HCT116 (cell line): ENCODE data around the gene TNFSF13B.

Experiments
- EZH2 ChIP-seq: fragments of 200-600 bp; sonication (generic); IDR thresholded peaks from 2 replicates; pipeline ENCODE4 v1.6.1; 2017; ENCODE audit warnings: antibody characterized with exemption, mixed run types
- EZH2phosphoT487 ChIP-seq: fragments of 200-600 bp; IDR thresholded peaks from 2 replicates; pipeline ENCODE4 v1.6.1; 2018; ENCODE audit warnings: antibody characterized with exemption, borderline replicate concordance
- POLR2A ChIP-seq: IDR thresholded peaks from 2 replicates; pipeline ENCODE4 v1.7.0; 2011; ENCODE audit warnings: borderline replicate concordance; ENCODE audit not compliant: insufficient read depth, insufficient read length; ENCODE audit errors: extremely low read depth
- POLR2AphosphoS5 ChIP-seq: IDR thresholded peaks from 2 replicates; pipeline ENCODE4 v1.6.1; 2011; ENCODE audit warnings: mild to moderate bottlenecking, low read depth, low read length, moderate library complexity
- RAD21 ChIP-seq: IDR thresholded peaks from 2 replicates; pipeline ENCODE4 v1.6.1; 2012; ENCODE audit warnings: low read depth, mild to moderate bottlenecking
- SP1 ChIP-seq: IDR thresholded peaks from 2 replicates; pipeline ENCODE4 v1.6.1; 2012; ENCODE audit warnings: low read depth
- SRF ChIP-seq: IDR thresholded peaks from 2 replicates; pipeline ENCODE4 v1.6.1; 2012; ENCODE audit warnings: low read depth
- YY1 ChIP-seq: IDR thresholded peaks from 2 replicates; pipeline ENCODE4 v1.6.1; 2011; ENCODE audit warnings: low read length, low read depth, moderate library complexity, mild to moderate bottlenecking; ENCODE audit not compliant: insufficient replicate concordance; ENCODE audit errors: extremely low read depth
- ZBTB33 ChIP-seq: IDR thresholded peaks from 2 replicates; pipeline ENCODE4 v1.6.1; 2011; ENCODE audit warnings: mild to moderate bottlenecking, low read length, moderate library complexity; ENCODE audit not compliant: insufficient replicate concordance; ENCODE audit errors: extremely low read depth
- ZNF274 ChIP-seq: fragments of 200-500 bp; sonication (Bioruptor generic); IDR thresholded peaks from 2 replicates; pipeline ENCODE4 v1.6.1; 2014; ENCODE audit warnings: mild to moderate bottlenecking, low read depth, low read length, inconsistent platforms
- TF ChIP-seq, protein P1 (sequence below), 3 experiments: fragments of 200-600 bp in 1 of 3; sonication (generic) in 1 of 3; IDR thresholded peaks in 2 of 3; conservative IDR thresholded peaks in 1 of 3; 2 replicates each; pipeline ENCODE4 v1.5.1; 2012 to 2017; ENCODE audit warnings: low read depth in 2 of 3, low read length in 2 of 3, antibody characterized with exemption in 1 of 3, borderline replicate concordance in 1 of 3, control low read depth in 1 of 3, mild to moderate bottlenecking in 1 of 3, mixed read lengths in 1 of 3, mixed run types in 1 of 3, moderate library complexity in 1 of 3; ENCODE audit not compliant: insufficient read depth in 1 of 3
- TF ChIP-seq, protein P2 (sequence below): IDR thresholded peaks from 2 replicates; pipeline ENCODE4 v1.6.1; 2012; ENCODE audit warnings: low read depth

DNA sequence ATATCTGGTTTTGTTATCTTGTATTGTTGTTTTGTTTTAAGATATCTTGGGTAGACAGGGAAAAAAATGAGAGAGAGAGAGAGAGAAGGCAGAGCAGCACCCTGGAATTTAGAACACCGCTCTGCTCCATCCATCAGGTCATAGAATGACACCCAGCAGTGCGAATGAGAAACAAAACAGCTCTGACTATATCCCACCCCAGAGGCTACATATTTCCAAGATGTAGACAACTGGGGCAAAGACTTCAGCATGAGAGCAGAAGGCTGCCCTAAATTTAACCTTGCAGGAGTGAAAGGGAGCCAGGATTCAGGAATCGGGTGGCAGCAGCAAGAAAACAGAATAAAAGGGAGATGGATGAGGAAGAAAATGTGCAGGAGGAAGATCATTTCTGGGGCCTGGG is 46.5 kb downstream of the TNFSF13B start:
- TF ChIP-seq, protein P1, sequence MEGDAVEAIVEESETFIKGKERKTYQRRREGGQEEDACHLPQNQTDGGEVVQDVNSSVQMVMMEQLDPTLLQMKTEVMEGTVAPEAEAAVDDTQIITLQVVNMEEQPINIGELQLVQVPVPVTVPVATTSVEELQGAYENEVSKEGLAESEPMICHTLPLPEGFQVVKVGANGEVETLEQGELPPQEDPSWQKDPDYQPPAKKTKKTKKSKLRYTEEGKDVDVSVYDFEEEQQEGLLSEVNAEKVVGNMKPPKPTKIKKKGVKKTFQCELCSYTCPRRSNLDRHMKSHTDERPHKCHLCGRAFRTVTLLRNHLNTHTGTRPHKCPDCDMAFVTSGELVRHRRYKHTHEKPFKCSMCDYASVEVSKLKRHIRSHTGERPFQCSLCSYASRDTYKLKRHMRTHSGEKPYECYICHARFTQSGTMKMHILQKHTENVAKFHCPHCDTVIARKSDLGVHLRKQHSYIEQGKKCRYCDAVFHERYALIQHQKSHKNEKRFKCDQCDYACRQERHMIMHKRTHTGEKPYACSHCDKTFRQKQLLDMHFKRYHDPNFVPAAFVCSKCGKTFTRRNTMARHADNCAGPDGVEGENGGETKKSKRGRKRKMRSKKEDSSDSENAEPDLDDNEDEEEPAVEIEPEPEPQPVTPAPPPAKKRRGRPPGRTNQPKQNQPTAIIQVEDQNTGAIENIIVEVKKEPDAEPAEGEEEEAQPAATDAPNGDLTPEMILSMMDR (IDR thresholded peaks at IDR 0.05 in 2 of 3, conservative IDR thresholded peaks at IDR 0.05 in 1 of 3; ENCODE audit: borderline replicate concordance in 1 of 3, insufficient read depth in 1 of 3, low read depth in 2 of 3, low read length in 2 of 3) = no peak
- TF ChIP-seq, protein P2, sequence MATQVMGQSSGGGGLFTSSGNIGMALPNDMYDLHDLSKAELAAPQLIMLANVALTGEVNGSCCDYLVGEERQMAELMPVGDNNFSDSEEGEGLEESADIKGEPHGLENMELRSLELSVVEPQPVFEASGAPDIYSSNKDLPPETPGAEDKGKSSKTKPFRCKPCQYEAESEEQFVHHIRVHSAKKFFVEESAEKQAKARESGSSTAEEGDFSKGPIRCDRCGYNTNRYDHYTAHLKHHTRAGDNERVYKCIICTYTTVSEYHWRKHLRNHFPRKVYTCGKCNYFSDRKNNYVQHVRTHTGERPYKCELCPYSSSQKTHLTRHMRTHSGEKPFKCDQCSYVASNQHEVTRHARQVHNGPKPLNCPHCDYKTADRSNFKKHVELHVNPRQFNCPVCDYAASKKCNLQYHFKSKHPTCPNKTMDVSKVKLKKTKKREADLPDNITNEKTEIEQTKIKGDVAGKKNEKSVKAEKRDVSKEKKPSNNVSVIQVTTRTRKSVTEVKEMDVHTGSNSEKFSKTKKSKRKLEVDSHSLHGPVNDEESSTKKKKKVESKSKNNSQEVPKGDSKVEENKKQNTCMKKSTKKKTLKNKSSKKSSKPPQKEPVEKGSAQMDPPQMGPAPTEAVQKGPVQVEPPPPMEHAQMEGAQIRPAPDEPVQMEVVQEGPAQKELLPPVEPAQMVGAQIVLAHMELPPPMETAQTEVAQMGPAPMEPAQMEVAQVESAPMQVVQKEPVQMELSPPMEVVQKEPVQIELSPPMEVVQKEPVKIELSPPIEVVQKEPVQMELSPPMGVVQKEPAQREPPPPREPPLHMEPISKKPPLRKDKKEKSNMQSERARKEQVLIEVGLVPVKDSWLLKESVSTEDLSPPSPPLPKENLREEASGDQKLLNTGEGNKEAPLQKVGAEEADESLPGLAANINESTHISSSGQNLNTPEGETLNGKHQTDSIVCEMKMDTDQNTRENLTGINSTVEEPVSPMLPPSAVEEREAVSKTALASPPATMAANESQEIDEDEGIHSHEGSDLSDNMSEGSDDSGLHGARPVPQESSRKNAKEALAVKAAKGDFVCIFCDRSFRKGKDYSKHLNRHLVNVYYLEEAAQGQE = no peak
- TF ChIP-seq POLR2AphosphoS5 (no peak), SRF (no peak), RAD21 (no peak), YY1 (no peak), ZNF274 (no peak), EZH2phosphoT487 (no peak), POLR2A (no peak), SP1 (no peak), ZBTB33 (no peak), EZH2 (no peak)
